Coronary artery (tissue), 2 donors: ENCODE results near the gene SLC35A5.

Source experiments
- DNase-seq: peaks from one replicate; pipeline ENCODE4 v3.0.0-alpha.2; 2017; ENCODE audit warnings: low spot score
- H3K27ac ChIP-seq, 2 donors: fragments of 200-600 bp; sonication (generic); one replicate each; pipeline ENCODE4 v1.5.1; 2016 to 2019
- H3K4me3 ChIP-seq: fragments of 200-600 bp; sonication (generic); 2 replicates; pipeline ENCODE4 v1.5.1; 2016; ENCODE audit warnings: mild to moderate bottlenecking, moderate library complexity
- CTCF ChIP-seq: fragments of 200-600 bp; sonication (generic); IDR thresholded peaks from one replicate; pipeline ENCODE4 v1.5.1; 2019; ENCODE audit warnings: antibody characterized with exemption

The SLC35A5 gene

DNA sequence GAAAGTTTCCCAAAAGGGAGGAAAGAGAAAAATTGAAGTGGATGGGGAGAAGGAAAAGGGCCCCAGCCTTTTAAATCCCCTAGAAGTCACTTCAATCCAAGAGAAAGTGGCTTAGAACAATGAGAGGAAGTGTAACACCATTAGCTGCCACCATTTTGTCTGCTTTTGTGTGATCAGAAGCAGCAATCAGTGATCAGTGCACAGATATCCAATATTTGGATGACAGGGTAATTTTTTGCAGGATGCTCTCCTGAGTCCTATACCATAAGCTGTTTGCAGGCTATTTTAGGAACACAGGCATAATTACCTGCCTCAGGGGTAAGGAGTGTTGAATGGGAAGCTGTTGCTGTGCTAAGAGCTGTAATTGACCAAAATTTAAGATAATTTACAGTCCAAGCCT, 31.4 kb downstream of the SLC35A5 start:
- H3K27ac ChIP-seq, result no peak overlapping the region
- H3K4me3 ChIP-seq, result no peak overlapping the region
- DNase-seq, result no peak
- no peak for TF ChIP-seq CTCF

DNA sequence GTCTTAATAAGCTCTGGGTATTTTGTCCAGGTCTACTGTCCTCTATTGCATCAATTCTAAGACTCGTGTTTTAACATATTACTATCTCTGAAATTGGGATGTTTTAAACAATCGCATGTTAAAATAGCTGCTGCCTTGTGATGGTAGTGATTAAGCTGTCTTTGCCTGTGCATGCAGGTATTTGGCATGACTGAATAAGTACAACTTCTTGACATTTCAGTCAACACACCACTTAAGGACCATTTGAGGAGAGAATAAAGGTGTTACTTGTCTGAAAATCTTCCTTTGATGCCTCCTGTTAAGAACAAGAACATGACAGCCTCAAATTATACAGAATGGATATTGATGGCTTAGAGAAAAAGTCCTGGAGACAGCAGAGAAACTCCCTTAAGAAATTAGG, 33.0 kb downstream of the SLC35A5 start:
- no peak for TF ChIP-seq CTCF
- DNase-seq, result no peak
- Histone ChIP-seq H3K4me3 (no peak overlapping the region), H3K27ac (no peak overlapping the region)

DNA sequence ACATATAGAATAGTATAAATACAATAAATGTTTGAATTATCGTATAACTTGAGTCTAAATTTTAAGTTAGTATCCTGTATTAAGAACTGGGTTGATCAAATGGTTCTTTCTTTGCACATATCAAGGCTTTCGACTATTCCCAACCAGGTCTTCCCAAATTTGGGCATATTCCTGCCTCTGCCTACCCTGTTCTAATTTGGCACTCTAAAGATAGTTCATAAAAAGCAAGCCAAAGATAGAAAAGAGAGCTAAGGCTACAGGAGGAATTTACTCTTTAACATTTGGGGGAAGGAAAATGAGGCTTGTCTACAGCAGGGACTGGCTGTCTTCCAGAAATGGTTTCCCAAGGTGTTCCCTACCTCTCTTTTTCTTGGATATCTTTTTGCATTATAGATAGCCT, 36.1 kb downstream of the SLC35A5 start:
- TF ChIP-seq CTCF, result no peak
- Histone ChIP-seq H3K27ac (no peak overlapping the region), H3K4me3 (no peak overlapping the region)
- DNase-seq, result no peak

- Histone ChIP-seq H3K27ac (no peak overlapping the region), H3K4me3 (no peak overlapping the region)
- no peak for TF ChIP-seq CTCF
- no peak for DNase-seq
These were observed 36.9 kb downstream of the SLC35A5 start for GRCh38 chr3:112598731-112599130.

DNA sequence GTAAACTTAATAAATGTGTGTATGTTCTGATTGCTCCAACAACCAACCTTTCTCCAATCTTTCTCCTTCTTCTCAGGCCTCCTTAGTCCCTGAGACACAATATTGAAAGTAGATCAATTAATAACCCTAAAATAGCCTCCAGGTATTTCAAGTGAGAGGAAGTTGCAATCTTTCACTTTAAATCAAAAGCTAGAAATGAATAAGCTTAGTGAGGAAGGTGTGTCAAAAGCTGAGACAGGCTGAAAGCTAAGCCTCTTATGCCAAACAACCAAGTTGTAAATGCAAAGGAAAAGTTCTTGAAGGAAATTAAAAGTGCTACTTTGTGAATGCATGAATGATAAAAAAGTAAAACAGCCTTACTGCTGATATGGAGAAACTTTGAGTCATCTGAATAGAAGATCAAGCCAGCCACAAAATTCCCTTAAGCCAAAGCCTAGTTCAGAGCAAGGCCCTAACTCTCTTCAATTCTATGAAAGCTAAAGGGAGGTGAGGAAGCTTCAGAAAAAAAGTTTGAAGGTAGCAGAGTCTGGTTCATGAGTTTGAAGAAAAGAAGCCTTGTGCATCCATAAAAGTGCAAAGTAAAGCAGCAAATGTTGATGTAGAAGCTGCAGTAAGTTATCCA, 40.5 kb downstream of the SLC35A5 start:
- Histone ChIP-seq H3K27ac (no peak overlapping the region), H3K4me3 (no peak overlapping the region)
- no peak for TF ChIP-seq CTCF
- DNase-seq, result no peak

DNA sequence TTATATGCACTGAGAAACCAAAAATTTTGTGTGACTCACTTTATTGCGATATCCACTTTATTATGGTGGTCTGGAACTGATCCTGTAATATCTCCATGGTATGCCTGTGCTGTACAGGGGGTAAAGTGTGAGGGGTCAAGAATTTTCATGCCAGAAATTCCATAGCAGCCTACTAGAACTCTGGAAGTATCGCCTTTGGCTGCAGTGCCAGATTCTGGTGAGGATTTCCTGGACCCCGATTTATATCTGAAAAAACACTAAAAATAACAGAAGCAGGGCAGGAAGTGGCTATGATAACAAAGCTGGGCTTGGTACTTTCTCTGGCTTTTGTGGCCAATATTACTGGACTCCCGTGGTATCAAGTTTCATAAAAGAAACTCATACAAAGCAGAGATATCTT, 42.7 kb downstream of the SLC35A5 start:
- DNase-seq, result no peak
- H3K4me3 ChIP-seq, result no peak overlapping the region
- no peak for TF ChIP-seq CTCF
- no peak overlapping the region for H3K27ac ChIP-seq

GRCh38 chr3:112605285-112605684, 43.4 kb downstream of the SLC35A5 start:
- no peak for DNase-seq
- Histone ChIP-seq H3K4me3 (no peak overlapping the region), H3K27ac (peak overlapping the region in 1 of 2 donors; percentile 19)
- no peak for TF ChIP-seq CTCF
